ENCODE data around the gene MYO3B.

The MYO3B gene

DNA sequence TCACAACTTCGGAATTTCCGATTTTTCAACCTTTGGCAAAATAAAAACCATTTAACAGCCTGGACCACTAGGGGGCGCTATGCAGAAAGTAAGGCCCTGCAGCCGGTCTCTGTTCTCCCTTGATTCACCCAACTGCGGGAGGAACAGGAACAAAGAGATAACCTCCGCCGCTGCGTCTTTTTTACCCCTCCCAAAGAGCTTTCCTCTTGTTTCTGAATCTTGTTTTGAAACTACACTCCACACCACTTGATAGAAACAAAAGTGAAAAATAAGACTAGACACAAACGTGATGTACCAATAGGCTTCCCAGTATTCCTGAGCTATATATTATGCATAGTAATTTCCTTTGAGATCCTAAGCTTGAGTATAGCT, 231.2 kb downstream of the MYO3B start:
- TF ChIP-seq, protein P1, sequence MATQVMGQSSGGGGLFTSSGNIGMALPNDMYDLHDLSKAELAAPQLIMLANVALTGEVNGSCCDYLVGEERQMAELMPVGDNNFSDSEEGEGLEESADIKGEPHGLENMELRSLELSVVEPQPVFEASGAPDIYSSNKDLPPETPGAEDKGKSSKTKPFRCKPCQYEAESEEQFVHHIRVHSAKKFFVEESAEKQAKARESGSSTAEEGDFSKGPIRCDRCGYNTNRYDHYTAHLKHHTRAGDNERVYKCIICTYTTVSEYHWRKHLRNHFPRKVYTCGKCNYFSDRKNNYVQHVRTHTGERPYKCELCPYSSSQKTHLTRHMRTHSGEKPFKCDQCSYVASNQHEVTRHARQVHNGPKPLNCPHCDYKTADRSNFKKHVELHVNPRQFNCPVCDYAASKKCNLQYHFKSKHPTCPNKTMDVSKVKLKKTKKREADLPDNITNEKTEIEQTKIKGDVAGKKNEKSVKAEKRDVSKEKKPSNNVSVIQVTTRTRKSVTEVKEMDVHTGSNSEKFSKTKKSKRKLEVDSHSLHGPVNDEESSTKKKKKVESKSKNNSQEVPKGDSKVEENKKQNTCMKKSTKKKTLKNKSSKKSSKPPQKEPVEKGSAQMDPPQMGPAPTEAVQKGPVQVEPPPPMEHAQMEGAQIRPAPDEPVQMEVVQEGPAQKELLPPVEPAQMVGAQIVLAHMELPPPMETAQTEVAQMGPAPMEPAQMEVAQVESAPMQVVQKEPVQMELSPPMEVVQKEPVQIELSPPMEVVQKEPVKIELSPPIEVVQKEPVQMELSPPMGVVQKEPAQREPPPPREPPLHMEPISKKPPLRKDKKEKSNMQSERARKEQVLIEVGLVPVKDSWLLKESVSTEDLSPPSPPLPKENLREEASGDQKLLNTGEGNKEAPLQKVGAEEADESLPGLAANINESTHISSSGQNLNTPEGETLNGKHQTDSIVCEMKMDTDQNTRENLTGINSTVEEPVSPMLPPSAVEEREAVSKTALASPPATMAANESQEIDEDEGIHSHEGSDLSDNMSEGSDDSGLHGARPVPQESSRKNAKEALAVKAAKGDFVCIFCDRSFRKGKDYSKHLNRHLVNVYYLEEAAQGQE (IDR thresholded peaks at IDR 0.05; ENCODE audit: low read depth): no peak
- TF ChIP-seq TCF12 (IDR thresholded peaks at IDR 0.05; ENCODE audit: low read depth): no peak
- TF ChIP-seq RAD21 (IDR thresholded peaks at IDR 0.05; ENCODE audit: low read depth): peak; percentile 78
- no peak for TF ChIP-seq TAF1 (IDR thresholded peaks at IDR 0.05; ENCODE audit: low read depth)
- TF ChIP-seq, protein P2, sequence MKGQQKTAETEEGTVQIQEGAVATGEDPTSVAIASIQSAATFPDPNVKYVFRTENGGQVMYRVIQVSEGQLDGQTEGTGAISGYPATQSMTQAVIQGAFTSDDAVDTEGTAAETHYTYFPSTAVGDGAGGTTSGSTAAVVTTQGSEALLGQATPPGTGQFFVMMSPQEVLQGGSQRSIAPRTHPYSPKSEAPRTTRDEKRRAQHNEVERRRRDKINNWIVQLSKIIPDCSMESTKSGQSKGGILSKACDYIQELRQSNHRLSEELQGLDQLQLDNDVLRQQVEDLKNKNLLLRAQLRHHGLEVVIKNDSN (IDR thresholded peaks at IDR 0.05): no peak
- TF ChIP-seq CEBPB (IDR thresholded peaks at IDR 0.05): no peak

DNA sequence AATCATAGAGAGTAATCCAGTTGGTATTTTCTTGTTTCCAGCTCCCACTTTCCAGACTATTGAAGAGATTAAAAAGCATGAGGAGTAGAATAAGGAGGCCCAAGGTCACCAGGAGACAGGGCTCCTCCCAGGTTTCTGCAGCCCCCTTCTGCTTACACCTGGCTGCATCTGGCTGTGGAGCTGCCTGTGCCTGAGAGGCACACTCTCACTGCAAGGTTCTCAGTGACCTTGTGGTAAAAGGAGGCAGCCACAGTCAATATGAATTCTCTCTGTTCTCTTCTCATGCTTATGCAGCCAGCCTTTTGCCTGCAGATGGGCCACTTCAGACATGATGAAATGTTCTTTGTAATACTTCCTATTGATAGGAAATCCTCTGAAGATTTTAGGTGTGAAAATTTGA, 233.7 kb downstream of the MYO3B start:
- TF ChIP-seq TEAD4 (IDR thresholded peaks at IDR 0.05) (no peak), EP300 (IDR thresholded peaks at IDR 0.05; ENCODE audit: borderline replicate concordance) (no peak), CREB1 (IDR thresholded peaks at IDR 0.05; ENCODE audit: low read depth) (no peak), CEBPB (IDR thresholded peaks at IDR 0.05) (no peak), NFIC (IDR thresholded peaks at IDR 0.05) (no peak), EGR1 (IDR thresholded peaks at IDR 0.05) (no peak), MAX (IDR thresholded peaks at IDR 0.05) (no peak), RAD21 (IDR thresholded peaks at IDR 0.05; ENCODE audit: low read depth) (no peak)
- TF ChIP-seq, protein P1 (IDR thresholded peaks at IDR 0.05; ENCODE audit: low read depth): no peak
- TF ChIP-seq, protein P2 (IDR thresholded peaks at IDR 0.05): no peak

- TF ChIP-seq ZBTB7A (IDR thresholded peaks at IDR 0.05; ENCODE audit: low read depth): no peak
- TF ChIP-seq YY1 (IDR thresholded peaks at IDR 0.05; ENCODE audit: low read depth): no peak
- TF ChIP-seq TEAD4 (IDR thresholded peaks at IDR 0.05): no peak
- no peak for TF ChIP-seq NFIC (IDR thresholded peaks at IDR 0.05)
- TF ChIP-seq, protein P1 (IDR thresholded peaks at IDR 0.05; ENCODE audit: low read depth): no peak
- no peak for TF ChIP-seq MAX (IDR thresholded peaks at IDR 0.05)
- no peak for TF ChIP-seq CREB1 (IDR thresholded peaks at IDR 0.05; ENCODE audit: low read depth)
- no peak for TF ChIP-seq CEBPB (IDR thresholded peaks at IDR 0.05)
- no peak for TF ChIP-seq EP300 (IDR thresholded peaks at IDR 0.05; ENCODE audit: borderline replicate concordance)
- TF ChIP-seq EGR1 (IDR thresholded peaks at IDR 0.05): no peak
- no peak for TF ChIP-seq TAF1 (IDR thresholded peaks at IDR 0.05; ENCODE audit: low read depth)
- no peak for TF ChIP-seq TCF12 (IDR thresholded peaks at IDR 0.05; ENCODE audit: low read depth)
- no peak for TF ChIP-seq FOXM1 (IDR thresholded peaks at IDR 0.05; ENCODE audit: borderline replicate concordance, low read depth)
- TF ChIP-seq, protein P2 (IDR thresholded peaks at IDR 0.05): no peak
Observed at GRCh38 chr2:170420961-170421687, 243.2 kb downstream of the MYO3B start.

DNA sequence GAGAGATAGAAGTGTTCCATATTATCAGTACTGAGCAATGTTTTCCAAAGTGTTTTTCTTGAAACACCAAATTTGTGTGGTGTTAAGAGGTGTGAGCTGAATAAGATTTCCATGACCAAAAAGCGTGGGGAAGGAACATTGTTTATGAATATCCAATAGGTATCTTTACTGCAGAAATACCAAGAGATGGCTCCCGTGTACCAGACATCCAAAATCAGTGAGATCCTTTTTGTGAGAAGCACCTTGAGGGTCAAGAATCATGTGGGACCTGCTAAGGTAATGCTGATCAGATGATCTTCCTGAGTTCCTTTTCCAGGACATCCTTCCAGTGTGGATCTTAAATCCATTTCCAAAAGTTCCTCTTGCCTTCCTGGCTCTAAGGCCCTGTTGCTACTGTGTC, 246.0 kb downstream of the MYO3B start:
- TF ChIP-seq TAF1 (IDR thresholded peaks at IDR 0.05; ENCODE audit: low read depth): no peak
- no peak for TF ChIP-seq NFIC (IDR thresholded peaks at IDR 0.05)
- TF ChIP-seq ZBTB7A (IDR thresholded peaks at IDR 0.05; ENCODE audit: low read depth): no peak
- TF ChIP-seq EGR1 (IDR thresholded peaks at IDR 0.05): no peak
- TF ChIP-seq EP300 (IDR thresholded peaks at IDR 0.05; ENCODE audit: borderline replicate concordance): no peak
- TF ChIP-seq, protein P1 (IDR thresholded peaks at IDR 0.05; ENCODE audit: low read depth): no peak
- TF ChIP-seq TCF12 (IDR thresholded peaks at IDR 0.05; ENCODE audit: low read depth): no peak
- TF ChIP-seq RAD21 (IDR thresholded peaks at IDR 0.05; ENCODE audit: low read depth): no peak
- no peak for TF ChIP-seq TEAD4 (IDR thresholded peaks at IDR 0.05)
- TF ChIP-seq MAX (IDR thresholded peaks at IDR 0.05): no peak
- TF ChIP-seq, protein P2 (IDR thresholded peaks at IDR 0.05): no peak
- TF ChIP-seq CEBPB (IDR thresholded peaks at IDR 0.05): no peak
- no peak for TF ChIP-seq CREB1 (IDR thresholded peaks at IDR 0.05; ENCODE audit: low read depth)
- no peak for TF ChIP-seq YY1 (IDR thresholded peaks at IDR 0.05; ENCODE audit: low read depth)
- no peak for TF ChIP-seq FOXM1 (IDR thresholded peaks at IDR 0.05; ENCODE audit: borderline replicate concordance, low read depth)
